ENCODE results near the gene HNF1B.

GRCh38 chr17:37729905-37730304 is 15.0 kb downstream of the HNF1B start:
- TF ChIP-seq CTCF (IDR thresholded peaks at IDR 0.05; ENCODE audit: low read length) (no peak), EZH2 (IDR thresholded peaks at IDR 0.05; ENCODE audit: borderline replicate concordance, low read length) (no peak)
